Neuronal stem cell (in vitro differentiated cells): Measurements from ENCODE around the gene ARL6IP6. TPM values are rescaled to one million over a fixed set of nuclear protein-coding genes. Genes with fewer than 3 reads are reported as not detected.

Experiments used
- DNase-seq: peaks from one replicate; pipeline ENCODE4 v3.0.0-alpha.2; 2013; ENCODE audit warnings: low spot score
- H2AFZ ChIP-seq: one replicate; pipeline ENCODE4 v1.6.1; 2013; ENCODE audit warnings: mild to moderate bottlenecking, low read length, inconsistent platforms
- H2AK5ac ChIP-seq: 2 replicates; pipeline ENCODE4 v1.6.1; 2013; ENCODE audit warnings: low read depth, mild to moderate bottlenecking, inconsistent platforms, low read length, moderate library complexity, mixed read lengths
- H2BK120ac ChIP-seq: 2 replicates; pipeline ENCODE4 v1.6.1; 2013; ENCODE audit warnings: low read depth, mild to moderate bottlenecking, inconsistent platforms, low read length, moderate library complexity, mixed read lengths
- H2BK12ac ChIP-seq: one replicate; pipeline ENCODE4 v1.6.1; 2013; ENCODE audit warnings: low read length, inconsistent platforms
- H2BK15ac ChIP-seq: 2 replicates; pipeline ENCODE4 v1.6.1; 2013; ENCODE audit warnings: mild to moderate bottlenecking, low read length, inconsistent platforms, mixed read lengths
- H2BK5ac ChIP-seq: one replicate; pipeline ENCODE4 v1.6.1; 2013; ENCODE audit warnings: inconsistent platforms, mild to moderate bottlenecking, low read length, moderate library complexity
- H3K14ac ChIP-seq: one replicate; pipeline ENCODE4 v1.6.1; 2013; ENCODE audit warnings: low read length, inconsistent platforms
- H3K18ac ChIP-seq: 2 replicates; pipeline ENCODE4 v1.6.1; 2013; ENCODE audit warnings: low read length, inconsistent platforms
- H3K23ac ChIP-seq: 2 replicates; pipeline ENCODE4 v1.6.1; 2013; ENCODE audit warnings: low read depth, mild to moderate bottlenecking, mixed read lengths, low read length, inconsistent platforms; ENCODE audit not compliant: poor library complexity
- H3K27ac ChIP-seq: replicated peaks from 3 replicates; pipeline ENCODE4 v1.5.1; 2013; ENCODE audit warnings: low read length, inconsistent platforms
- H3K27me3 ChIP-seq, 3 experiments: 2 replicates each; pipeline ENCODE4 v1.6.1; 2013; ENCODE audit warnings: low read length in 3 of 3, mild to moderate bottlenecking in 2 of 3, inconsistent platforms in 1 of 3, low read depth in 1 of 3, mixed read lengths in 1 of 3, moderate library complexity in 1 of 3; ENCODE audit not compliant: control insufficient read depth in 3 of 3, insufficient read depth in 3 of 3
- H3K36me3 ChIP-seq, 2 donors: replicated peaks in 1 of 2; 2 replicates each; pipeline ENCODE4 v1.6.1; 2013; ENCODE audit warnings: low read length in 2 of 2; ENCODE audit not compliant: control insufficient read depth in 2 of 2, insufficient read depth in 2 of 2
- H3K4ac ChIP-seq: 2 replicates; pipeline ENCODE4 v1.6.1; 2013; ENCODE audit warnings: inconsistent platforms, mild to moderate bottlenecking, low read length, moderate library complexity
- H3K4me1 ChIP-seq, 2 donors: 1 replicate in 1 of 2; 2 replicates in 1 of 2; pipeline ENCODE4 v1.6.1; 2013; ENCODE audit warnings: low read length in 2 of 2, low read depth in 1 of 2; ENCODE audit not compliant: control insufficient read depth in 2 of 2, insufficient read depth in 1 of 2
- H3K4me2 ChIP-seq: one replicate; pipeline ENCODE4 v1.6.1; 2013; ENCODE audit warnings: mild to moderate bottlenecking, low read length, inconsistent platforms; ENCODE audit not compliant: insufficient read depth, poor library complexity, severe bottlenecking
- H3K4me3 ChIP-seq, 2 donors: 2 replicates each; pipeline ENCODE4 v1.5.1; 2013; ENCODE audit warnings: low read length in 2 of 2, mild to moderate bottlenecking in 2 of 2, inconsistent platforms in 1 of 2, moderate library complexity in 1 of 2
- H3K79me1 ChIP-seq: one replicate; pipeline ENCODE4 v1.6.1; 2013; ENCODE audit warnings: low read depth, mild to moderate bottlenecking, inconsistent platforms, low read length, moderate library complexity
- H3K9ac ChIP-seq: one replicate; pipeline ENCODE4 v1.6.1; 2013; ENCODE audit warnings: mild to moderate bottlenecking, low read depth, low read length, inconsistent platforms; ENCODE audit not compliant: poor library complexity
- H3K9me3 ChIP-seq, 2 donors: replicated peaks in 1 of 2; 2 replicates each; pipeline versions ENCODE3 to v1.6.1; 2013; ENCODE audit warnings: low read length in 2 of 2, mild to moderate bottlenecking in 2 of 2, inconsistent platforms in 1 of 2, low read depth in 1 of 2, mixed read lengths in 1 of 2, moderate library complexity in 1 of 2; ENCODE audit not compliant: control insufficient read depth in 2 of 2, insufficient read depth in 1 of 2
- H4K8ac ChIP-seq: one replicate; pipeline ENCODE4 v1.6.1; 2013; ENCODE audit warnings: low read depth, mild to moderate bottlenecking, inconsistent platforms, low read length, moderate library complexity
- H4K91ac ChIP-seq: one replicate; pipeline ENCODE4 v1.6.1; 2013; ENCODE audit warnings: low read length, low read depth, mild to moderate bottlenecking, inconsistent platforms; ENCODE audit not compliant: poor library complexity
- WGBS, 2 donors: extraction: QIAGEN DNeasy Blood & Tissue Kit; methylation state at CpG; one replicate each; pipeline ENCODE4 v1.1.7; 2013; ENCODE audit warnings: missing lambda C conversion rate in 2 of 2, mixed read lengths in 1 of 2; ENCODE audit not compliant: insufficient read length in 2 of 2, insufficient replicate concordance in 1 of 2; ENCODE audit errors: extremely low coverage in 2 of 2; 5-methylcytosine and 5-hydroxymethylcytosine counted together
- polyA plus RNA-seq, 2 experiments: library from polyadenylated mRNA; stranded (reverse); fragments of 200-250 nt; gene quantifications; one replicate each; pipeline ENCODE4 v1.2.3, GENCODE V29; 2013

ARL6IP6 gene
- 62.3 TPM for polyA plus RNA-seq (2013, experiment 1 of 2)
- 64.7 TPM for polyA plus RNA-seq (2013, experiment 2 of 2)

GRCh38 chr2:152718076-152718908 is at the start of gene ARL6IP6:
Gene ARL6IP6, plus strand, starts transcription at chr2:152718620. Its CDS starts 5 bp downstream, at chr2:152718625.
- Histone ChIP-seq H3K36me3 (peaks cover 5 to 62% of the 10 kb centered on the region in 2 donors), H3K4me3 (peak within 1 kb of the TSS; percentile 92 to 94), H3K18ac (peak within 1 kb of the TSS; percentile 100), H3K27me3 (no peaks in the 10 kb centered on the region), H3K27ac (peak within 1 kb of the TSS; percentile 99), H3K4me1 (peaks cover 3 to 9% of the 10 kb centered on the region in 2 donors), H4K91ac (no peak within 1 kb of the TSS), H3K23ac (peak within 1 kb of the TSS; percentile 99), H2BK120ac (peak within 1 kb of the TSS; percentile 24), H2BK5ac (peak within 1 kb of the TSS; percentile 99), H3K9ac (peak within 1 kb of the TSS; percentile 99), H3K14ac (peak within 1 kb of the TSS; percentile 33), H2AFZ (peak within 1 kb of the TSS; percentile 97), H3K4ac (no peak within 1 kb of the TSS), H2BK15ac (peak within 1 kb of the TSS; percentile 54), H4K8ac (peak within 1 kb of the TSS; percentile 65), H3K4me2 (peak within 1 kb of the TSS; percentile 45), H3K79me1 (peaks cover 2% of the 10 kb centered on the region), H3K9me3 (no peaks in the 10 kb centered on the region), H2BK12ac (no peak within 1 kb of the TSS), H2AK5ac (peak within 1 kb of the TSS; percentile 63)
- peak; percentile 91 for DNase-seq
- no CpG with 5 or more reads among the region's 87 CpGs for WGBS, 2 donors

- Histone ChIP-seq H3K14ac (no peak overlapping the region), H3K79me1 (no peaks in the 10 kb centered on the region)
- WGBS, 2 donors: no CpG with 5 or more reads among the region's 4 CpGs
These were observed 44.1 kb upstream of the ARL6IP6 start for GRCh38 chr2:152674334-152674733.

GRCh38 chr2:152676461-152676860 is 42.0 kb upstream of the ARL6IP6 start:
- Histone ChIP-seq H2BK12ac (no peak overlapping the region), H2BK15ac (no peak overlapping the region), H3K9ac (no peak overlapping the region), H3K27me3 (no peaks in the 10 kb centered on the region), H2AFZ (no peak overlapping the region), H2BK5ac (no peak overlapping the region), H3K4ac (no peak overlapping the region), H3K4me1 (no peaks in the 10 kb centered on the region), H2BK120ac (no peak overlapping the region), H3K14ac (no peak overlapping the region), H3K36me3 (peaks cover 14 to 100% of the 10 kb centered on the region in 2 donors), H3K79me1 (no peaks in the 10 kb centered on the region), H3K4me3 (no peak overlapping the region), H3K4me2 (no peak overlapping the region), H2AK5ac (no peak overlapping the region), H4K91ac (no peak overlapping the region), H3K27ac (no peak overlapping the region), H4K8ac (no peak overlapping the region), H3K18ac (no peak overlapping the region), H3K9me3 (peaks cover 0 to 7% of the 10 kb centered on the region in 2 donors), H3K23ac (peak overlapping the region; percentile 91)
- no peak for DNase-seq
- WGBS, 2 donors: no CpG with 5 or more reads among the region's 3 CpGs

More at GRCh38 chr2:152674334-152674733, 44.1 kb upstream of the ARL6IP6 start:
- Histone ChIP-seq H3K4me2 (no peak overlapping the region), H2AK5ac (no peak overlapping the region), H3K4ac (no peak overlapping the region), H3K27me3 (no peaks in the 10 kb centered on the region), H3K27ac (no peak overlapping the region), H3K18ac (no peak overlapping the region), H2BK15ac (no peak overlapping the region), H3K4me3 (no peak overlapping the region), H2AFZ (no peak overlapping the region), H2BK12ac (no peak overlapping the region), H3K36me3 (peaks cover 14 to 100% of the 10 kb centered on the region in 2 donors), H4K91ac (no peak overlapping the region), H2BK120ac (no peak overlapping the region), H3K9me3 (no peaks in the 10 kb centered on the region), H3K4me1 (no peaks in the 10 kb centered on the region), H3K23ac (no peak overlapping the region), H2BK5ac (no peak overlapping the region), H3K9ac (no peak overlapping the region), H4K8ac (no peak overlapping the region)
- DNase-seq: no peak

- Histone ChIP-seq H2AFZ (no peak overlapping the region), H3K36me3 (peaks cover 12 to 89% of the 10 kb centered on the region in 2 donors), H3K4me2 (no peak overlapping the region), H3K14ac (no peak overlapping the region), H3K18ac (no peak overlapping the region), H3K4me3 (no peak overlapping the region), H3K79me1 (peaks cover 3% of the 10 kb centered on the region), H3K27ac (no peak overlapping the region), H3K4ac (no peak overlapping the region), H3K9me3 (peaks cover 0 to 18% of the 10 kb centered on the region in 2 donors), H3K23ac (no peak overlapping the region), H2AK5ac (no peak overlapping the region), H4K91ac (no peak overlapping the region), H2BK120ac (no peak overlapping the region), H3K4me1 (peaks cover 2 to 5% of the 10 kb centered on the region in 2 donors), H2BK5ac (no peak overlapping the region), H3K27me3 (no peaks in the 10 kb centered on the region), H3K9ac (no peak overlapping the region), H2BK15ac (no peak overlapping the region), H2BK12ac (no peak overlapping the region), H4K8ac (no peak overlapping the region)
- no CpG with 5 or more reads among the region's 2 CpGs for WGBS, 2 donors
- DNase-seq: no peak
These were observed 39.6 kb upstream of the ARL6IP6 start for GRCh38 chr2:152678808-152679207.
